Measurements from ENCODE around the gene HLA-DMB. TPM values are rescaled to one million over a fixed set of nuclear protein-coding genes. Genes with fewer than 3 reads are reported as not detected.
"Not testable (repeated sequence)": the region's sequence is repeated elsewhere in the genome, so short reads cannot be mapped to it uniquely, and the experiment has no call there.

The HLA-DMB gene
- total RNA-seq, 1 donor from 2014 or later: 0.51 TPM

DNA sequence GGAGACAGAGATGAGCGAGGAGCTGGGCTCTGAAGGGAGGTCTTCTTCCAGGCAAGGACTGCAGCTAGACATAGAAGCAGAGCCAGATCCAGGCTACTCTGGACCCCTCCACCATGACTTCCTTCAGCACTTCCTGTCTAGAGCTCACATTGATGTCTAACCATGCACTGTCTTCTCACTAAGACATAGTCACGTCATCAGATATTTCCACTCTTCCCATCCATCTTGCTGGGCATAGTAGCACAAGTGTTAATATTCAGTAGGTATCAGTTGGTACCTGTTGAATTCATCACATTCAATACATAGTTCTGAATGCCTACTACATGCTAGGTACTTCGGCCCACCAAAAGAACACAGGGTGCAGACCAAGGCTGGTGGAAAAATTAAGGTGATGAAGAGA, 9.2 kb upstream of the HLA-DMB start:
- DNase-seq (ENCODE audit: low read depth in 2 of 2): no peak

DNA sequence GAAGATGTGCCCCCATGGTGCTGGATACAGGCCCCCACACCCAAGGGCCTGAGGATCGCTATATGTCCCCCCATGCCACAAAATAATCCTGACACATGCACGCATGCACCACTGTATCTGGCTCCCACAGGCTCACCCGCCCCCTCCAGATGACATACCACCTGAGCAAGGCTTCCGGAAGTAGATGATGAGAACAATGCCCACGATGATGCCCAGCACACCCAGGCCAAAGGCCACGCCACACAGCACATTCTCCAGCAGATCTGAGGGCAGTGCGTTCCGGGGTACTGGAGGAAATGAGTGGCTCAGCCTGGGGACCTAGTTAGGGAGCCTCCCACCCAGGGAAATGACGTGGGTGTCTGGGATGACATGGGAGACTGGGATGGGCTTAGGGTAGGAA, 8.3 kb upstream of the HLA-DMB start:
- no peak for DNase-seq (ENCODE audit: low read depth in 2 of 2)

DNA sequence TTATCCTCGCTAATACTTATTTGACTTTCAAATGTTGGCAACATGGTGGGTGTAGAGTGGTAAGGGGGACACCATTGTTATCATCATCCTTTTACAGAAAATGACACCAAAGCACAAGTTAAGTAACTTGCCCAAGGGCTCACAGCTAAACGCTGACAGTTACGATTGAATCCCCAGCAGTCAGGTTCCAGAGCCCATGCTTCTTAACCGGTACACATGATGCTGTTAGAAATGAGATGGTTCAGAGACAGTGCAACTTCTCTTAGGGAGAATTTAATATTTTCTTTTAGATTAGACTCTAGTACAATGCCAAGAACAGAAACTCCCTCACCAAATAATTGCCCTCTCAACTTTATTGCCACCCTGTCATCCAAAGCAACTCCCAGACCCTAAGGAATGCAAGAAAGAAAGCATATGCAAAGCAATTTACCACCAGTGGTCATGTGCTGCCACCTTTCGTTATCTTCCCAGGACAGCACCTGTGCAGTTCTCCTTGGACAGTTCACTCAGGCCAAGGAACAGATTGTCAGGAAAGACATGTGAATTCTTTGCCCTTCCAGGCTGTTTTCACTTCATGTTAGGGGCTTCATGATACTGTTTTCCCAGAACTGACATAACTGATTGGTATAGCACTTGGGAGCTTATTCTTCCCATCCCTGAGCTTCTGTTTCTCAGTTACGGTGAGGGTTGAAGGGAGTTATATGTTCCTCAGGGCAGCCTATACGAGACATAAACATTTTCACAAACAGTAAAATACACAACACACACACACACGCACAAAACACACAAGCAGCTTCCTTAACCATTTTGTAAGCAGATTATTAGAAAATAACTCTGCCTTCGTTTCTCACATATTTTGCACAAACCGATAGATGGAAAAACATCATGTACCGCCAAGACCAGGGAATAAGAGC, 7.0 kb upstream of the HLA-DMB start:
- peak; percentile 20 to 67 for DNase-seq (ENCODE audit: low read depth in 2 of 2)

DNA sequence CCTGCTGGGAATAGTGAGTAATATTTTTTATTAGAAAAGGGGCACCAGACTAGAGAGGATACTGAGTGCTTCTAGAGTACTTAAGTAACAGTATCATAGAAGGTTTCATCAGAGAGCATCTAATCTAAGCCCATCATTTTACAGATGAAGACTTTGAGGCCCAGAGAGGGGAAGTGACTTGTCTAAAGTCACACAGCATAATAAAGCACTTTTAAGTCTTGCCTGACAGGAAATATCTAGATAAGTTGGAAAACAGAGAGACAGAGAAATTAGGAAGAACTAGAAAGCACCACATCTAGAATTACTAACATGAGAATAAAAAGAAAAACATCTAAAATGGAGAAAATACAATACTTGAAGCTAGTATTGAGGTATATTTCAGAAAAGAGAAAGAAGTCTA, 6.1 kb upstream of the HLA-DMB start:
- DNase-seq (ENCODE audit: low read depth in 2 of 2): no peak

GRCh38 chr6:32945953-32946352, 5.1 kb upstream of the HLA-DMB start:
- no peak for DNase-seq (ENCODE audit: low read depth in 2 of 2)

DNA sequence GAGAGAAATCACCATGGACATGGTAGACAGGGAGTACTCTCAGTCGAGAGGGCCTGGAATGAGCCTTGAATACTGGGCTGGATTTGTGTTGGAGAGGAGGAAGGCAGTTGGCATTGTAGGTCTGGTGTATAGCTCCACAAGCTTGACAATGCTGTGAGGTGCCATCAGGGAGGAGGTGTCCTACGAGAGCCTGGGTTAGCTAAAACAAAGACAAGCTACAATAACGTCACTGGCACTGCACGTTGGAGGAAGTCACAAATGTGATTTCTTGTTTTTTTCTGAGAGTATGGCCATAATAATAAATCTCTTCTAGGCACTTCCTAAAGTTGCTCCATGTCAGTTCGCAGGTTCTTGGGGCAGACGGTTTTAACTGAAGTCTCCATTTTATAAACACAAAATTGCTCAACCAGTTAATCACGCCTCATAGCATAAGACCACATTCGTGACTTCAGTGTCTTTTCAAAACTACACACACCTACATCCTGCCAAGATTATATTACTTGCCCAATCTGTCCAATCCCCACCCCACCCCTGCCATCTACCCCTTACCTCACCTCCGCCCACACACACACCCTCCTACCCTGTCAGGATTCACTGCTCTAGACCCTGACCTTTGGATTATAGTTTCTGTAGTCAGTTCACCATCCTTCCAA, 4.4 kb upstream of the HLA-DMB start:
- no peak for DNase-seq (ENCODE audit: low read depth in 2 of 2)

DNA sequence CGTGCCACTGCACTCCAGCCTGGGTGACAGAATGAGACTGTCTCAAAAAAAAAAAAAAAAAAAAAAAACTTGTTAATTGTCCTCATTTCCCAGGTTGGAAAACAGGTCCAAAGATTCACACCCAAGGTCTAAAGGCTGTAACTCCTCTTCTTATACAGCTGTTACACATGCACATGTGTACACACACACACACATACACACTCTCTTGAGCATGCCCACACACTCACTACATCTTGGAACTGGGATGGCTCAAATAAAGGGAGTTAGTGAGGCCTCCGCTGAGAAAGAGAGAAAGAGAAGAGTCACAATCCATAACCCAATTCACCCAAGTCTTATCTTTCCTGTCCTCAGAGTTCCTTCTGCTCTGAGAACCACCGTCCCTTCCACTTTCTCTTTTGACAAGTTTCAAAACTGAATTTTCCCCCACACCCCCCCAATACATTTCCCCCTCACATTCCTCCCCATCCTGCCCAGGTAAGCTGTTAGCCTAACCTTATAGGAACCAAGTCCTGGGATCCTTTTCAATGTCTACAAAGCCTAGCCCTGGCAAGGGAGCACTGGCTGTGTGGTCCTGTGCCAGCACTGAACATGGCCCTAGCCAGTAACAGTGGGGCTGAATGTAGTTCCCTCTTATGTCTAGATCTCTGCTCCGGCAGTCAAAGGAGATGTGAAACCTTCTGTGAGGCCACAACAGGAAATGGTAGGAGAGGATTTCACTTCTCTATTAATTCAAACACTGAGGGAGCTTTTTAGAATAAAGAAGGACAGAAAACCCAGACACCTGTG, 3.2 kb upstream of the HLA-DMB start:
- DNase-seq (ENCODE audit: low read depth in 2 of 2): no peak

GRCh38 chr6:32942555-32943123, 1.8 kb upstream of the HLA-DMB start:
- DNase-seq (ENCODE audit: low read depth in 2 of 2): not testable (repeated sequence)

DNA sequence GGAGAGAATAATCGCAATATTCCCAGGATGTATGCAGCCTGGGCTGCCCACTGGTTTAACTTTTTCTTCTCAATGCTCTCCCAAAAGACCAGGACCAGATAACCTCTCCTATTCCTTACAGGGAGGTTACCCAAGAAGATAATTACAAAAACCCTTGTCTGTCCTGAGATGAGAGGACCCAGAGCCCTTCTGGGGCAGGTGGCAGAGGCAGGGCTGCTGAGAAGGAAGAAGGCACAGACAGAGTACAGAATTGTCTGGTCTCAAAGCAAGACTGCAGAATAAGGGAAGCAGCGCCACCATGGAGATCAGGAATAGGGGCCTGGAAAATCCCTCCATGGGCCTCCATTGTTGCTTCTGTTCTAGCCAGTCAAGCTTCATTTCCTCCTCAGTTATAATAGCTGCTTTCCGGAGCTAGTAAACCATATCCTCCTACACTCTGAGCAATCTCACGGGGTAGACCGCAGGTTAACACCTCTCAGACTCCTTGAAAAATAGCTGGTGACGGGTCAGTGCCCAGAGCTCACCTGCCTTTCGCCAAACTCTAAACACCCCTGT, 463 bp upstream of the HLA-DMB start:
- DNase-seq (ENCODE audit: low read depth in 2 of 2): peak in 1 of 2 donors; percentile 54

GRCh38 chr6:32938494-32938893, 2.3 kb downstream of the HLA-DMB start:
- DNase-seq (ENCODE audit: low read depth in 2 of 2): no peak

DNA sequence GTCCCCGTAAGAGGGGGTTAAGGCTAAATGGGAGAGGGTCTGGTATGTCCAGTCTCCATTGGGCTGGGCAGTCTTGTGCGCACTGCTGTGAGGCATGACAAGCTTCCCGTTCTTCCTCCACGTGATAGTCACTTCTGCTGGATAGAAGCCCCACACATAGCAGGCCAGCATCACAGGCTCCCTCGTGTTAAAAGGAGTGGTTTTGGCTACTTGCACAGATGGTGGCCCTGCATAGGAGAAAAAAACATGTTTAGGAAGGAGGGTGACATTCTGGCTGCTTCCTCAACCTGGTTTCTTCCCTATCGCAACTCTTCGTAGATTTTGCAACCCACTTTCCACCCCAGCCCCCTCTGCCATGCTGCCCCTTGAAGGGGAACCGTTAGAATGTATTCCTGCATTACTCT, 3.6 kb downstream of the HLA-DMB start:
- no peak for DNase-seq (ENCODE audit: low read depth in 2 of 2)

DNA sequence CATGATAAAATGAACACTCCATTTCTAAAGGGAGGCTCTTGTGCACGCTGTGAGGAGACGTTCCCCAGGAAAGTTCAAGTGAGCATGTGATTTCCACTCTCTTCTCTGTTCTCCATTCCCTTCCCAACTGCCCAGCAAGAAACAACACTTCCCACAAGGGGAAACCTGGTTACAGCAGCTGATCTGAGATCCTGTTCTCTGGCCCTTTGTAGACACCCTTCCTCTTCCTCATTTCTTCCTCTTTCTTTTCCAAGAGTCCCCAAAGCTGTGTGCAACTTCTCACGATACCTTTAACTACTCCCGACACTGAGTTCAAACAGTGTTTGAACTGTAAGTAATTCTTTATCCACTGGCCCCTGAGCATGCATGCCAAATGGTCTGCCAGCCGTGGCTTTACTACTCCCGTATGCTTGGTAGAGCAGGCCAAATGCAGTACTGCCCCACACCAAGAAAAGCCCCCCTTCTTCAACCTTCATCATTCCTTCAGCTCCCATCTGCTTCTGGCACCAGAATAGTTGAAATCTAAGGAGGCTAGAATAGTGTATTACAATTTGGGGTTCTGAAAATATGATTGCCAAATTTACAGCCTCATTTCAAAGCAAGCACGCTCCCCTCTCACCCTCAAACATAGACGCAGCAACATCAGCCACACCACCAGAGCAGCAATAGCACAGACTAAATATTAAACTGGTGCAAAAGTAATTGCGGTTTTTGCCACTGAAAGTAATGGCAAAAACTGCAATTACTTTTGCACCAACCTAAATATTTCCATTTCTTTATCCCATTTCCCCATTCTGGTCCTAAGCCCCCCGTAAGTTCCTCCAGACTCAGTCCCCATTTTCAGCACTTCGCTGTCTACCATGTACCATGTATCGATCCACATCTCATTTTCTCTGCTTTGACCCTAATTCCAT, 4.3 kb downstream of the HLA-DMB start:
- no peak for DNase-seq (ENCODE audit: low read depth in 2 of 2)

DNA sequence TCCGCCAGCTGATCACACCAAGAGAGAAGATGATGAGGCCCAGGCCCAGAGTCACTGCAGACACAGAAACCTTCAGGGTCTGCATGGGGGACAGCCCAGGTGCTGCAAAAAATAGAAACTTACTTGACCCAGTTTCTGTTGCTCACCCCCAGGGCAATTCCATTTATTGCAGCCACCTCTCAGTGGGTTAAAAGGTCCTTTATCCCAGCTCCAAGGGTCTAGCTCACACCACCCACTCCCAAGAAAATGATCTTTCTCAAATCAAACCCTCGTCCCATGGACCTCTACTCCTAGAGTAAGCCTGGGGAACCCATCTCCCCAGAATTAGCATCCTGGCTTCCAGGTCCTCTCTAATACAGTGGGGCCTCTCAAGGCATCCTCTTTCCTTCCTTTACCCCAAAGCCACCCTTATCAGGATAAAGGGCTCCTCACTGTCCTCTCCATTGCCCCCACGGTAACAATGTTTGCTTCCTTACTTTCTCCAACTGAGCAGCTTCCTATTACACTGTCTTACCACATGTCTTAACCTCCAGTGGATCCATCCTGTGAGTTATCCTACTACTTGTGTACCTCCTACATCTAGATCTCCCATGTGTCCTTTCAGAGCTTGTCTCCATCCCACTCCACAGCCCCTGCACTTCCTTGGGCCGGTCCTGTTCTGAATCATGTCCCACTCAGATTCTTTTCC, 5.1 kb downstream of the HLA-DMB start:
- no peak for DNase-seq (ENCODE audit: low read depth in 2 of 2)

- peak; percentile 41 to 73 for DNase-seq (ENCODE audit: low read depth in 2 of 2)
Measured at GRCh38 chr6:32933661-32934085, 7.2 kb downstream of the HLA-DMB start.

DNA sequence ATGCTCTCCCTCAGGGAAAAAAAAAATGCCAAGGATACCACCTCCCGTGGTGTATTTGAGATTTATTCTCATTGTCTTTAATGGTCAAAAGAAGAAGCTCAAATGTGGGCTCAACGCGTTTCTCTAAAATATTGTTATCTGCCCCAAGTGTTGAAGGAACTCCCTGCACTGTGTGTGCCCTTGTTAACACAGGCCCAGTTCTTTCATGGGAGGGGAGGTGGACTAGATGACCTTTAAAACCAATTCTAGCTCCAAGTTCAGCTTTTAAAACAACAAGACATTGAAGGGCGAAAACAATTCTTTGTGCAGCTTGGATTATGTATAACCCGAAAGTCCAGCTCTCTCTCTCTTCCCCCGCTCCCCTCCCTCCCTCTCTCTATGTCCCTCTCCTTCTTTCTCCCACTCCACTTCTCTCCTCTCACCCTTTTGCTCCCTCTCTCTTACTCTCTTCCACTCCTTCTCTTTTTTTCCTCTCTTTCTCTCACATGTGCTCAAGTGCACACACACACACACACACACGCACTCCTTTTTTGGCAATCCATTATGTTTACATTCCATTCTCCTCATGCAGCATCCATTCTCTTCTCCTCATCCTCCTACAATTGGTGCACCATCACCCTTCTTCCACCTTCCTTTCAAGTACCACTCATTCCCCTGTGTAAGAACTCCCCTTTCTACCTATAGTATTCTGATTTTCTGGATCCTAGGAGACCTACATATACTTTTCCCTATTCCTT, 8.5 kb downstream of the HLA-DMB start:
- no peak for DNase-seq (ENCODE audit: low read depth in 2 of 2)

DNA sequence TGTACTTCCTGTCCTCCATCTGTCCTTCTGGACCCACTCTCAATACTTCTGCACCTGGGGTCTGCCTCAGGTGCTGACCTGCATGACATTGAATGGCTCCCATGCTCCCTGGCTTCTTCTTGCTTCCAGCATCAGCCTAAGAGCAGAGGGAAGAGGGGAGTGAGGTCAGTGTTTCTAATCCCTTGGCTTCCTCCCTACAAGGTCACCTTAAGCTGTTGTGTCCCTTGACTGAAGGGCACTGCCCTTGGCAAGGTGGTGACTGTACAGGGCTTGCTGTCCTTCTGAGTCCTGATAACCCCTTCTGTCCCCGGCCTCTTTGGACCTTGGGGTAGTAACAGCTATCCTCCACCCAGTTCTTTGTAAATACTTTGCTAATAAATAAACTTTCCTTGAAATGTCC, 9.6 kb downstream of the HLA-DMB start:
- no peak for DNase-seq (ENCODE audit: low read depth in 2 of 2)

- no peak for DNase-seq (ENCODE audit: low read depth in 2 of 2)
Measured at GRCh38 chr6:32922083-32922482, 18.7 kb downstream of the HLA-DMB start.

GRCh38 chr6:32920715-32921114, 20.1 kb downstream of the HLA-DMB start:
- DNase-seq (ENCODE audit: low read depth in 2 of 2): no peak

- DNase-seq (ENCODE audit: low read depth in 2 of 2): no peak
Measured at GRCh38 chr6:32912951-32913350, 27.9 kb downstream of the HLA-DMB start.
